Measurements from ENCODE around the gene IRAK3.

IRAK3 gene

GRCh38 chr12:66244446-66244845 lies 55.4 kb downstream of the IRAK3 start:
- intact Hi-C loops (cut with DNase I) = no loop called here
- DNase-seq = no peak

- no peak for DNase-seq
- intact Hi-C loops (cut with DNase I) = no loop called here
Measured at GRCh38 chr12:66247741-66248140, 58.7 kb downstream of the IRAK3 start.

GRCh38 chr12:66251049-66251448 lies 62.0 kb downstream of the IRAK3 start:
- no peak for DNase-seq
- intact Hi-C loops (cut with DNase I) = no loop called here

GRCh38 chr12:66252771-66253170 lies 63.8 kb downstream of the IRAK3 start:
- no peak for DNase-seq

GRCh38 chr12:66255737-66256136 lies 66.7 kb downstream of the IRAK3 start:
- no peak for DNase-seq
- intact Hi-C loops (cut with DNase I) = no loop called here

More at GRCh38 chr12:66252771-66253170, 63.8 kb downstream of the IRAK3 start:
- intact Hi-C loops (cut with DNase I) = no loop called here

GRCh38 chr12:66258011-66258410 lies 69.0 kb downstream of the IRAK3 start:
- intact Hi-C loops (cut with DNase I) = no loop called here
- DNase-seq = no peak

GRCh38 chr12:66262737-66263136 lies 73.7 kb downstream of the IRAK3 start:
- intact Hi-C loops (cut with DNase I) = no loop called here
- no peak for DNase-seq

GRCh38 chr12:66268562-66268961 lies 79.5 kb downstream of the IRAK3 start:
- DNase-seq = no peak
- intact Hi-C loops (cut with DNase I) = loop anchor here (5.0 kb wide), 1 partner anchor 424 kb away; no protein-coding TSS in a partner anchor

- intact Hi-C loops (cut with DNase I) = loop anchor here (5.0 kb wide), 1 partner anchor 423 kb away; no protein-coding TSS in a partner anchor
- DNase-seq = no peak
Measured at GRCh38 chr12:66269142-66269541, 80.1 kb downstream of the IRAK3 start.

GRCh38 chr12:66269757-66270383 lies 80.9 kb downstream of the IRAK3 start:
- intact Hi-C loops (cut with DNase I) = loop anchor here (5.0 kb wide), 2 partner anchors 137 to 422 kb away; no protein-coding TSS in a partner anchor
- DNase-seq = peak in 3 of 10 donors; percentile 4 to 79 (median 12)

- intact Hi-C loops (cut with DNase I) = loop anchor here (5.0 kb wide), 1 partner anchor 137 kb away; no protein-coding TSS in a partner anchor
Measured at GRCh38 chr12:66270613-66271012, 81.6 kb downstream of the IRAK3 start.

GRCh38 chr12:66272650-66273049 lies 83.6 kb downstream of the IRAK3 start:
- DNase-seq = no peak
- intact Hi-C loops (cut with DNase I) = loop anchor here (5.0 kb wide), 1 partner anchor 135 kb away; no protein-coding TSS in a partner anchor

More at GRCh38 chr12:66270613-66271012, 81.6 kb downstream of the IRAK3 start:
- DNase-seq = no peak

- DNase-seq = no peak
- intact Hi-C loops (cut with DNase I) = loop anchor here (5.0 kb wide), 1 partner anchor 134 kb away; no protein-coding TSS in a partner anchor
Measured at GRCh38 chr12:66273147-66273546, 84.1 kb downstream of the IRAK3 start.

GRCh38 chr12:66275040-66275439 lies 86.0 kb downstream of the IRAK3 start:
- no peak for DNase-seq
- intact Hi-C loops (cut with DNase I) = no loop called here

GRCh38 chr12:66279123-66279712 lies 90.2 kb downstream of the IRAK3 start:
- intact Hi-C loops (cut with DNase I) = no loop called here

GRCh38 chr12:66280561-66280960 lies 91.5 kb downstream of the IRAK3 start:
- no peak for DNase-seq
- intact Hi-C loops (cut with DNase I) = no loop called here

More at GRCh38 chr12:66279123-66279712, 90.2 kb downstream of the IRAK3 start:
- no peak for DNase-seq

GRCh38 chr12:66282244-66282643 lies 93.2 kb downstream of the IRAK3 start:
- no peak for DNase-seq
- intact Hi-C loops (cut with DNase I) = no loop called here

- no peak for DNase-seq
- intact Hi-C loops (cut with DNase I) = no loop called here
Measured at GRCh38 chr12:66287275-66287674, 98.3 kb downstream of the IRAK3 start.

- no peak for DNase-seq
- intact Hi-C loops (cut with DNase I) = no loop called here
Measured at GRCh38 chr12:66288121-66288520, 99.1 kb downstream of the IRAK3 start.

GRCh38 chr12:66289485-66289884 lies 100.5 kb downstream of the IRAK3 start:
- no peak for DNase-seq
- intact Hi-C loops (cut with DNase I) = no loop called here

GRCh38 chr12:66290716-66291200 lies 101.7 kb downstream of the IRAK3 start:
- DNase-seq = no peak
- intact Hi-C loops (cut with DNase I) = no loop called here

- intact Hi-C loops (cut with DNase I) = no loop called here
- DNase-seq = no peak
Measured at GRCh38 chr12:66296176-66296683, 107.2 kb downstream of the IRAK3 start.
